ENCODE measurements around the gene MINDY4. TPM values are rescaled to one million over a fixed set of nuclear protein-coding genes. Genes with fewer than 3 reads are reported as not detected.

The MINDY4 gene
- total and polyA plus RNA-seq, 8 donors: 1.6 to 22.8 (median 6.4) TPM; not detected in 1

DNA sequence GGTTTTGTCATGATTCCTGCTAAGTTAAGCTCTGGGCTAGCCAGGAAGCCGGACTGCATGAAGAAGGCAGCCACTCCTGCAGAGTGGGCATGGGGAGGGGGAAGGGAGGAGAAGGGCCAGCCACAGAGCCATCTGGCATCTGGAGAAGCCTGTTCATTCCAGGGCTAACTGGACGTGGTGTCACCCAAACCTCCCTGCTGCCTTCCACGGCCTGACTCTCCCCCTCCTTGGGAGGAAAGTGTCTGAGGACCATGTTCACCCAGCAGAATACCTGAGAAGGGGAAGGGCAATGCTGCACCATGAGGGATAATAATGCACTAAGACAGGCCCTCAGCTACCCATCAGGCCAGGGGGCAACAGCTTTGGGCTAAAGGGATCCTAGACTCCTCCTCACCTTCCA lies 155.8 kb downstream of the MINDY4 start:
- Histone ChIP-seq H3K27ac (no peak overlapping the region), H3K36me3 (peaks cover 3 to 56% (median 19%) of the 10 kb centered on the region in 4 donors), H3K4me1 (peaks cover 0 to 4% (median 2%) of the 10 kb centered on the region in 4 donors), H3K4me3 (no peak overlapping the region), H3K9me3 (peaks cover 0 to 9% (median 4%) of the 10 kb centered on the region in 4 donors), H3K27me3 (no peaks in the 10 kb centered on the region)
- no peak for DNase-seq
- intact Hi-C loops (cut with DNase I; ENCODE audit: low total_unique reads): no loop called here
- WGBS, 5 donors: 82 to 90% (median 86%) methylated on average over 3 of the region's 3 CpGs
- TF ChIP-seq, protein P1, sequence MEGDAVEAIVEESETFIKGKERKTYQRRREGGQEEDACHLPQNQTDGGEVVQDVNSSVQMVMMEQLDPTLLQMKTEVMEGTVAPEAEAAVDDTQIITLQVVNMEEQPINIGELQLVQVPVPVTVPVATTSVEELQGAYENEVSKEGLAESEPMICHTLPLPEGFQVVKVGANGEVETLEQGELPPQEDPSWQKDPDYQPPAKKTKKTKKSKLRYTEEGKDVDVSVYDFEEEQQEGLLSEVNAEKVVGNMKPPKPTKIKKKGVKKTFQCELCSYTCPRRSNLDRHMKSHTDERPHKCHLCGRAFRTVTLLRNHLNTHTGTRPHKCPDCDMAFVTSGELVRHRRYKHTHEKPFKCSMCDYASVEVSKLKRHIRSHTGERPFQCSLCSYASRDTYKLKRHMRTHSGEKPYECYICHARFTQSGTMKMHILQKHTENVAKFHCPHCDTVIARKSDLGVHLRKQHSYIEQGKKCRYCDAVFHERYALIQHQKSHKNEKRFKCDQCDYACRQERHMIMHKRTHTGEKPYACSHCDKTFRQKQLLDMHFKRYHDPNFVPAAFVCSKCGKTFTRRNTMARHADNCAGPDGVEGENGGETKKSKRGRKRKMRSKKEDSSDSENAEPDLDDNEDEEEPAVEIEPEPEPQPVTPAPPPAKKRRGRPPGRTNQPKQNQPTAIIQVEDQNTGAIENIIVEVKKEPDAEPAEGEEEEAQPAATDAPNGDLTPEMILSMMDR (IDR thresholded peaks at IDR 0.05): no peak
- no peak for TF ChIP-seq POLR2AphosphoS5 (IDR thresholded peaks at IDR 0.05)
- TF ChIP-seq EP300 (IDR thresholded peaks at IDR 0.05): no peak
- no peak for TF ChIP-seq POLR2A (IDR thresholded peaks at IDR 0.05)

DNA sequence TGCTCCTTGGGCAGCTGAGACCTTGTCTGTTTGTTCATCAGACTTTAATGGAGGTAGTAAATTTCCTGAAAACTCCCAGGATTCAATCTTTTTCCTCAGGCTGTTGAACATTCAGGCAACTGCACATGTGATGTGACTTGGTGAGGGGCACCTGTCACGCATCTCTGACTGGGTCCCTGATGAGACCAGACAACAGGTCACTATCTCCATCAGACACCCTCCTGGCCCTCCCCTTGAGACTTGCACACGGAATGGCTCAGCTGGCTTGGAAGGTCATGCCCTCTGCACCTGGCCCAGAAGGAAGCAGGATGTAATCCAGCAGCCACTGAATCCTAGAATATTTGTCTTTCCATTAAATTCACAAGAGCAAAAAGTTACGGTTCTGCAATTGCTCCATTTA lies 156.3 kb downstream of the MINDY4 start:
- H3K4me3 ChIP-seq: no peak overlapping the region
- H3K4me1 ChIP-seq: peaks cover 0 to 6% (median 0%) of the 10 kb centered on the region in 4 donors
- no peaks in the 10 kb centered on the region for H3K27me3 ChIP-seq
- intact Hi-C loops (cut with DNase I; ENCODE audit: low total_unique reads): no loop called here
- no peak for DNase-seq
- peaks cover 0 to 9% (median 4%) of the 10 kb centered on the region in 4 donors for H3K9me3 ChIP-seq
- 59 to 91% (median 77%) methylated on average over 2 to 3 of the region's 3 CpGs for WGBS, 5 donors
- TF ChIP-seq EP300 (IDR thresholded peaks at IDR 0.05): no peak
- TF ChIP-seq POLR2A (IDR thresholded peaks at IDR 0.05): no peak
- no peak for TF ChIP-seq POLR2AphosphoS5 (IDR thresholded peaks at IDR 0.05)
- TF ChIP-seq, protein P1 (IDR thresholded peaks at IDR 0.05): no peak
- H3K27ac ChIP-seq: no peak overlapping the region
- peaks cover 3 to 51% (median 17%) of the 10 kb centered on the region in 4 donors for H3K36me3 ChIP-seq

DNA sequence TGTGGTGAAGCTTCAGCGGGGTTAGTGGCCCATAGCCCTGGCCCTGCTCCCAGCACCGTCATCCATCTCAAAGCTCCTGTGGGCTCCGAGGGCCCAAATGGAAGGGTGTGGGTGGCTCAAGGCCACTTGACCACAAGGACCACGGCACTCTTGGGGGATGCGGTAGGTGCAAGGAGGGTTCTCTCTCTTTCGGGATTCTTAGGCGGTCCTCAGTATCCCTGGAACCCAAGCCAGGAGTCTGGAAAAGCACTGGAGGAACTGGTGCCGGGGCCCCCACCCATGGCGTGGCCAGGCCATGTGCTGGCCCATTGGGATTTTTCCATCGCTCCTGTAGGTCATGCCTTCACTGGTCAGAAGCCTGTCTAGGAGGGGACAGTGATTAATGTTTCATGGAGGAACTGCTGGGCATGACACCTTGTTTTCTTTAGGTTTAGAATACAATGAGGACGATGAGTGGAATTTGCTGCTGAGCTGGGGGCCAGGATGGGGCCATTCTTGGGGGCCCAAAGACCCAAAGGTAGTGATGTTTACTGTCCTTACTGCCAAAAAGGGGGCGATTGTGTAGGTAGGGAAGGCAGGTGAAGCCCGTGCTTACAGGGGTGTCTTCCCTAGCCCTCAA lies 157.1 kb downstream of the MINDY4 start:
- Histone ChIP-seq H3K9me3 (peaks cover 0 to 9% (median 4%) of the 10 kb centered on the region in 4 donors), H3K4me1 (peaks cover 0 to 6% (median 0%) of the 10 kb centered on the region in 4 donors), H3K27me3 (no peaks in the 10 kb centered on the region), H3K36me3 (peaks cover 3 to 43% (median 13%) of the 10 kb centered on the region in 4 donors), H3K4me3 (no peak overlapping the region), H3K27ac (no peak overlapping the region)
- peak in 1 of 2 donors; percentile 20 for DNase-seq
- intact Hi-C loops (cut with DNase I; ENCODE audit: low total_unique reads): no loop called here
- TF ChIP-seq POLR2AphosphoS5 (IDR thresholded peaks at IDR 0.05) (no peak), POLR2A (IDR thresholded peaks at IDR 0.05) (no peak), EP300 (IDR thresholded peaks at IDR 0.05) (no peak)
- TF ChIP-seq, protein P1 (IDR thresholded peaks at IDR 0.05): no peak
- 89 to 96% (median 94%) methylated on average over 8 to 13 of the region's 13 CpGs for WGBS, 5 donors

DNA sequence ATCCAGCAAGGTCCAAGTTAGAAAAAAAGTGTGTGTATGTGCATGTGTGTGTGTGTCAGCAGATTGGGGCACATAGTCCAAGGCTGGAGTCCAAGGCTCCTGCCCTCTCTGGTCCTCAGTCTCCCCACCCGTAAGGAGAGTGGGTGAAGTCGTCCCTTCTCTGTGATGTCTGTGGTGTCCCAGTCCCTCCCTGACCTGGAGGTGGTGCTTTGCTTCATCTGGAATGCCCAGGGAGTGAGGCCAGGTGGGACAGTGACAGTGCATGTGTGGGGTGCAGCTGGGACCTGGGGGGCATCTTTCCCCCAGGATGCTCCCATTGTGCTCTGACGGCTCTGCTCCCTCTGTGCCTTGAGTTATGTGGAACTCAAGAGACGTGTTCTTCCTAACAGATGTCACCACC lies 158.5 kb downstream of the MINDY4 start:
- TF ChIP-seq POLR2A (IDR thresholded peaks at IDR 0.05): no peak
- no peak for TF ChIP-seq POLR2AphosphoS5 (IDR thresholded peaks at IDR 0.05)
- TF ChIP-seq, protein P1 (IDR thresholded peaks at IDR 0.05): no peak
- TF ChIP-seq EP300 (IDR thresholded peaks at IDR 0.05): no peak
- intact Hi-C loops (cut with DNase I; ENCODE audit: low total_unique reads): no loop called here
- H3K27ac ChIP-seq: peak overlapping the region in 1 of 5 donors; percentile 65
- no peak overlapping the region for H3K4me3 ChIP-seq
- H3K9me3 ChIP-seq: peaks cover 0 to 9% (median 4%) of the 10 kb centered on the region in 4 donors
- H3K27me3 ChIP-seq: no peaks in the 10 kb centered on the region
- peaks cover 0 to 6% (median 0%) of the 10 kb centered on the region in 4 donors for H3K4me1 ChIP-seq
- WGBS, 5 donors: 79 to 95% (median 92%) methylated on average over 4 of the region's 4 CpGs
- peaks cover 0 to 29% (median 5%) of the 10 kb centered on the region in 4 donors for H3K36me3 ChIP-seq
- no peak for DNase-seq
